Mesenchymal stem cell (in vitro differentiated cells and primary cell): ENCODE results near the gene UCP2.

Source experiments
- DNase-seq: peaks from one replicate; pipeline ENCODE4 v3.0.0-alpha.2; 2013
- H2AFZ ChIP-seq: one replicate; pipeline ENCODE4 v1.6.1; 2013; ENCODE audit warnings: low read depth, mild to moderate bottlenecking, control low read depth, inconsistent platforms, low read length, moderate library complexity
- H2AK5ac ChIP-seq: 2 replicates; pipeline ENCODE4 v1.6.1; 2013; ENCODE audit warnings: low read length, moderate library complexity, mild to moderate bottlenecking, inconsistent platforms; ENCODE audit not compliant: severe bottlenecking
- H2BK120ac ChIP-seq: one replicate; pipeline ENCODE4 v1.6.1; 2013; ENCODE audit warnings: low read depth, mild to moderate bottlenecking, inconsistent platforms, low read length, moderate library complexity
- H2BK12ac ChIP-seq, 2 experiments: one replicate each; pipeline ENCODE4 v1.6.1; 2013; ENCODE audit warnings: inconsistent platforms in 2 of 2, low read length in 2 of 2, mild to moderate bottlenecking in 2 of 2, moderate library complexity in 2 of 2, control low read depth in 1 of 2
- H2BK15ac ChIP-seq: one replicate; pipeline ENCODE4 v1.6.1; 2013; ENCODE audit warnings: mild to moderate bottlenecking, low read depth, inconsistent platforms; ENCODE audit not compliant: poor library complexity, severe bottlenecking
- H2BK5ac ChIP-seq: 2 replicates; pipeline ENCODE4 v1.6.1; 2013; ENCODE audit warnings: low read depth, mild to moderate bottlenecking, low read length, control low read depth, inconsistent platforms; ENCODE audit not compliant: poor library complexity, severe bottlenecking
- H3K14ac ChIP-seq, 2 experiments: one replicate each; pipeline ENCODE4 v1.6.1; 2013; ENCODE audit warnings: inconsistent platforms in 2 of 2, low read length in 2 of 2, control low read depth in 1 of 2, mild to moderate bottlenecking in 1 of 2, moderate library complexity in 1 of 2
- H3K18ac ChIP-seq, 2 experiments: one replicate each; pipeline ENCODE4 v1.6.1; 2013; ENCODE audit warnings: inconsistent platforms in 2 of 2, low read length in 2 of 2, control low read depth in 1 of 2, low read depth in 1 of 2, mild to moderate bottlenecking in 1 of 2
- H3K23ac ChIP-seq, 2 experiments: one replicate each; pipeline ENCODE4 v1.6.1; 2013; ENCODE audit warnings: inconsistent platforms in 2 of 2, low read length in 2 of 2, mild to moderate bottlenecking in 2 of 2, moderate library complexity in 2 of 2, control low read depth in 1 of 2
- H3K27ac ChIP-seq: 2 replicates; pipeline ENCODE4 v1.5.1; 2013; ENCODE audit warnings: mild to moderate bottlenecking, moderate library complexity, low read length, control low read depth, inconsistent platforms; ENCODE audit not compliant: poor library complexity, severe bottlenecking
- H3K27me3 ChIP-seq, 2 experiments: 2 replicates each; pipeline versions ENCODE4 v1.6.1 to v1.7.0; 2013; ENCODE audit warnings: low read length in 2 of 2, mild to moderate bottlenecking in 2 of 2, moderate library complexity in 2 of 2, control low read depth in 1 of 2, inconsistent platforms in 1 of 2; ENCODE audit not compliant: control insufficient read depth in 1 of 2, insufficient read depth in 1 of 2
- H3K36me3 ChIP-seq, 2 experiments: 2 replicates each; pipeline versions ENCODE4 v1.6.1 to v1.7.0; 2013; ENCODE audit warnings: low read length in 2 of 2, control low read depth in 1 of 2, inconsistent platforms in 1 of 2, low read depth in 1 of 2, mild to moderate bottlenecking in 1 of 2; ENCODE audit not compliant: insufficient read depth in 2 of 2, control insufficient read depth in 1 of 2
- H3K4ac ChIP-seq, 2 experiments: one replicate each; pipeline ENCODE4 v1.6.1; 2013; ENCODE audit warnings: inconsistent platforms in 2 of 2, low read length in 2 of 2, mild to moderate bottlenecking in 2 of 2, moderate library complexity in 2 of 2, control low read depth in 1 of 2, low read depth in 1 of 2
- H3K4me1 ChIP-seq: 2 replicates; pipeline ENCODE4 v1.6.1; 2013; ENCODE audit warnings: low read depth, low read length, control low read depth; ENCODE audit not compliant: control insufficient read depth, insufficient read depth
- H3K4me2 ChIP-seq: 2 replicates; pipeline ENCODE4 v1.6.1; 2013; ENCODE audit warnings: low read length, mild to moderate bottlenecking, inconsistent platforms; ENCODE audit not compliant: poor library complexity, severe bottlenecking
- H3K4me3 ChIP-seq, 2 experiments: 2 replicates each; pipeline versions ENCODE4 v1.5.1 to v1.7.0; 2013; ENCODE audit warnings: low read length in 2 of 2, mild to moderate bottlenecking in 2 of 2, control low read depth in 1 of 2, low read depth in 1 of 2; ENCODE audit not compliant: insufficient read depth in 1 of 2
- H3K79me1 ChIP-seq: replicated peaks from 2 replicates; pipeline ENCODE4 v1.6.1; 2013; ENCODE audit warnings: mild to moderate bottlenecking, control low read depth, low read length, inconsistent platforms; ENCODE audit not compliant: poor library complexity, severe bottlenecking
- H3K9ac ChIP-seq: 2 replicates; pipeline ENCODE4 v1.7.0; 2013; ENCODE audit warnings: mild to moderate bottlenecking, low read length, moderate library complexity
- H3K9me3 ChIP-seq: 2 replicates; pipeline ENCODE4 v1.7.0; 2013; ENCODE audit warnings: mild to moderate bottlenecking, low read length; ENCODE audit not compliant: control insufficient read depth
- H4K8ac ChIP-seq: one replicate; pipeline ENCODE4 v1.6.1; 2013; ENCODE audit warnings: inconsistent platforms, mild to moderate bottlenecking, low read length, moderate library complexity
- H4K91ac ChIP-seq: one replicate; pipeline ENCODE4 v1.6.1; 2013; ENCODE audit warnings: mild to moderate bottlenecking, low read length, inconsistent platforms
- WGBS: methylation state at CpG from one replicate; pipeline ENCODE4 v1.1.7; 2013; ENCODE audit warnings: mixed read lengths; 5-methylcytosine and 5-hydroxymethylcytosine counted together

Gene UCP2

GRCh38 chr11:73969991-73970800, 12.4 kb downstream of the UCP2 start:
- Histone ChIP-seq H3K4ac (no peak overlapping the region), H3K79me1 (no peaks in the 10 kb centered on the region), H2AFZ (no peak overlapping the region), H4K91ac (no peak overlapping the region), H3K18ac (no peak overlapping the region), H3K14ac (no peak overlapping the region), H2BK12ac (no peak overlapping the region), H3K9me3 (no peaks in the 10 kb centered on the region), H2BK120ac (no peak overlapping the region), H3K4me3 (no peak overlapping the region), H3K4me2 (no peak overlapping the region), H3K27me3 (peaks cover 0 to 14% of the 10 kb centered on the region in 2 experiments), H2BK15ac (no peak overlapping the region), H3K23ac (no peak overlapping the region), H3K36me3 (peaks cover 0 to 33% of the 10 kb centered on the region in 2 experiments), H3K4me1 (peaks cover 3% of the 10 kb centered on the region), H3K9ac (no peak overlapping the region), H2BK5ac (no peak overlapping the region), H2AK5ac (no peak overlapping the region), H3K27ac (no peak overlapping the region), H4K8ac (no peak overlapping the region)
- no peak for DNase-seq
- WGBS, result 84% methylated on average over 8 of the region's 13 CpGs

DNA sequence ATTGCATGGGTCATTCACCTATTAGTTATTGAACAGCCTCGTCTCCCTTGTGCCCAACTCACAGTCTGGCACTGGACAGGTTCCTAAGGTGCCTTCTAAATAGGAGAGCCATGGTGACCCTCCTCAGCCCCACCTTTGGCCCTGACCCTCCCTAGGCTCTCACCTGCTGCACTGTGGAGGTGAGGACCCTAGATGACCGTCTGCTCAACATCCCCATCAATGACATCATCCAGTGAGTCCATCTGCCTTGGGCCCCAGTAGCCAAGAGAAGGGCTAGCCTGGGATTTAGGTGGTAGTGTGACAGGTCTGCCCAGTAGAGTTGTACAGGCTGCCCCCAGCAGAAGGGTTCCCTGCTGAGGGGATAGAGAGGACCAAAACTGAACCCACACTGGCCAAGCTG, 13.6 kb downstream of the UCP2 start:
- Histone ChIP-seq H2BK5ac (no peak overlapping the region), H2BK120ac (no peak overlapping the region), H2BK15ac (no peak overlapping the region), H4K91ac (peak overlapping the region; percentile 62), H3K36me3 (peaks cover 0 to 22% of the 10 kb centered on the region in 2 experiments), H3K4me3 (no peak overlapping the region), H3K14ac (no peak overlapping the region), H3K9me3 (no peaks in the 10 kb centered on the region), H3K23ac (no peak overlapping the region), H3K4ac (no peak overlapping the region), H4K8ac (no peak overlapping the region), H3K9ac (no peak overlapping the region), H2AK5ac (no peak overlapping the region), H2AFZ (no peak overlapping the region), H3K4me1 (peaks cover 5% of the 10 kb centered on the region), H3K79me1 (peaks cover 1% of the 10 kb centered on the region), H3K18ac (no peak overlapping the region), H2BK12ac (no peak overlapping the region), H3K27me3 (peaks cover 0 to 21% of the 10 kb centered on the region in 2 experiments), H3K27ac (no peak overlapping the region), H3K4me2 (no peak overlapping the region)
- WGBS, result 97% methylated on average over 1 of the region's 2 CpGs
- DNase-seq, result no peak

DNA sequence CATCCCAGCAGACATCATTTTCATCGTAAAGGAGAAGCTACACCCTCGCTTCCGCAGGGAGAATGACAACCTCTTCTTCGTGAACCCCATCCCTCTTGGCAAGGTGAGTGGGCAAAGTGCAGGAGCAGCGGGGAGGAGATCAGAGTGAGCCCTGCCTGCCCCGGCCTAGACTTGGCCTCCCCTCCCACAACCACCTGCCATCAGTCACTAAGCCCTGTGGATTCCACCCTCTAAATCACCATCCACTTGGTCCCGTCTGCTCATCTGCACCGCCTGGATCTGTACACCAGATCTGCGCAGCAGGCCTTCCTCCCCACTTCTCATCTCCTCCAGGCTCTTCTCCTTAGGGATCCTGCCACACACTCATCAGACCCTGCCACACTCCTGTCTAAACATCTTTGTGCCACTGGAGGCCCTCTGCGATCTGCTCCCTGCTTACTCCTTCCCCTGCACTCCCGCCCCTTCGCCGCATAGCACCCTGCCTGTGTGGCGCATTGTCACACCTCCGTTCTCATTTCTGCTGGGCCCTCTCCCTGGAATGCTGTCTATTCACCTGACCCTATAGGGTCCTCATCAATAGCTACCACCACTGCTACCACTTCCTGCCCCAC, 14.2 kb downstream of the UCP2 start:
- Histone ChIP-seq H3K9ac (no peak overlapping the region), H3K23ac (no peak overlapping the region), H3K4me3 (no peak overlapping the region), H4K91ac (no peak overlapping the region), H3K18ac (no peak overlapping the region), H2AFZ (no peak overlapping the region), H3K79me1 (peaks cover 4% of the 10 kb centered on the region), H2BK5ac (no peak overlapping the region), H2AK5ac (no peak overlapping the region), H3K4ac (no peak overlapping the region), H3K4me1 (peaks cover 7% of the 10 kb centered on the region), H4K8ac (no peak overlapping the region), H3K27ac (no peak overlapping the region), H2BK15ac (no peak overlapping the region), H3K27me3 (peaks cover 0 to 27% of the 10 kb centered on the region in 2 experiments), H2BK12ac (no peak overlapping the region), H3K4me2 (no peak overlapping the region), H2BK120ac (no peak overlapping the region), H3K9me3 (no peaks in the 10 kb centered on the region), H3K36me3 (peaks cover 0 to 21% of the 10 kb centered on the region in 2 experiments), H3K14ac (no peak overlapping the region)
- DNase-seq, result no peak
- WGBS, result 90% methylated on average over 15 of the region's 15 CpGs

- no peak for DNase-seq
- WGBS, result 89% methylated on average over 1 of the region's 2 CpGs
- Histone ChIP-seq H3K4me2 (no peak overlapping the region), H3K18ac (no peak overlapping the region), H3K4ac (no peak overlapping the region), H4K91ac (no peak overlapping the region), H3K9me3 (no peaks in the 10 kb centered on the region), H3K27me3 (peaks cover 0 to 34% of the 10 kb centered on the region in 2 experiments), H4K8ac (no peak overlapping the region), H2BK12ac (no peak overlapping the region), H3K27ac (no peak overlapping the region), H2AFZ (no peak overlapping the region), H2BK120ac (no peak overlapping the region), H2BK5ac (no peak overlapping the region), H3K4me1 (peaks cover 8% of the 10 kb centered on the region), H3K79me1 (peaks cover 4% of the 10 kb centered on the region), H2BK15ac (no peak overlapping the region), H3K23ac (no peak overlapping the region), H2AK5ac (no peak overlapping the region), H3K4me3 (no peak overlapping the region), H3K36me3 (peaks cover 0 to 19% of the 10 kb centered on the region in 2 experiments), H3K14ac (no peak overlapping the region), H3K9ac (no peak overlapping the region)
Observed at GRCh38 chr11:73965764-73966121, 16.9 kb downstream of the UCP2 start.
